GM12878 (cell line): ENCODE results near the gene LSAMP. TPM values are rescaled to one million over a fixed set of nuclear protein-coding genes. Genes with fewer than 3 reads are reported as not detected.

Experiments used
- ATAC-seq: fragments of 200-7000 bp; cut with Tn5 transposase; 3 replicates; pipeline ENCODE4 v1.9.1; 2020; ENCODE audit warnings: mild to moderate bottlenecking, moderate library complexity
- BruUV-seq: library from RNA; stranded (reverse); fragments of 400-500 nt; replicated peaks from 2 replicates; lab custom pipeline; 2021; lab: Mats Ljungman, UMichigan
- CTCF ChIA-PET: fragments of 300-600 bp; sonication (Branson Sonifier 250); formaldehyde crosslinking; extraction: SDS; loops from one replicate; lab custom pipeline; 2021; ENCODE audit warnings: inconsistent platforms; lab: Yijun Ruan, JAX
- POLR2A ChIA-PET: fragments of 350-600 bp; formaldehyde crosslinking; extraction: SDS; loops from one replicate; lab custom pipeline; 2021; ENCODE audit warnings: inconsistent platforms; lab: Charles Lee
- RAD21 ChIA-PET: fragments of 300-600 bp; sonication (Branson Sonifier 250); formaldehyde crosslinking; loops from one replicate; lab custom pipeline; 2023; ENCODE audit warnings: antibody characterized with exemption; ENCODE audit not compliant: unreplicated experiment; lab: Charles Lee
- SMC1A ChIA-PET: fragments of 300-600 bp; sonication (Branson Sonifier 250); formaldehyde crosslinking; loops from one replicate; lab custom pipeline; 2023; ENCODE audit not compliant: unreplicated experiment, uncharacterized antibody; lab: Charles Lee
- DNase-seq: peaks from one replicate; pipeline ENCODE4 v3.0.0-alpha.2; 2011; ENCODE audit warnings: low read depth, low spot score
- FAIRE-seq: peaks from 3 replicates; lab custom pipeline; 2011; peaks lifted over from hg19 to GRCh38; lab: Jason Lieb, UNC
- H2AFZ ChIP-seq: 2 replicates; pipeline ENCODE4 v1.6.0; 2011; ENCODE audit warnings: low read depth, low read length, control low read depth; ENCODE audit not compliant: control insufficient read depth
- H3K27ac ChIP-seq: 2 replicates; pipeline ENCODE4 v1.5.1; 2011; ENCODE audit warnings: control low read depth; ENCODE audit not compliant: control insufficient read depth, insufficient read depth
- H3K27me3 ChIP-seq, 2 experiments: replicated peaks in 1 of 2; 2 replicates each; pipeline versions ENCODE4 v1.6.0 to v1.6.1; 2011; ENCODE audit warnings: low read length in 1 of 2; ENCODE audit not compliant: control insufficient read depth in 2 of 2, insufficient read depth in 2 of 2
- H3K36me3 ChIP-seq, 2 experiments: 2 replicates each; pipeline ENCODE4 v1.5.1; 2011; ENCODE audit warnings: low read length in 1 of 2; ENCODE audit not compliant: control insufficient read depth in 2 of 2, insufficient read depth in 2 of 2
- H3K4me1 ChIP-seq: 2 replicates; pipeline ENCODE4 v1.6.1; 2011; ENCODE audit warnings: mild to moderate bottlenecking, low read length, moderate library complexity, mixed read lengths; ENCODE audit not compliant: control insufficient read depth, insufficient read depth
- H3K4me2 ChIP-seq: 2 replicates; pipeline ENCODE4 v1.6.0; 2011; ENCODE audit warnings: control low read depth; ENCODE audit not compliant: control insufficient read depth, insufficient read depth
- H3K4me3 ChIP-seq: fragments of 200-600 bp; sonication (generic); 2 replicates; pipeline ENCODE4 v1.5.1; 2016
- H3K79me2 ChIP-seq: 2 replicates; pipeline ENCODE4 v1.6.0; 2011; ENCODE audit warnings: low read length; ENCODE audit not compliant: control insufficient read depth, insufficient read depth
- H3K9ac ChIP-seq: 2 replicates; pipeline ENCODE4 v1.8.0; 2011; ENCODE audit warnings: low read length, control low read depth, mixed read lengths; ENCODE audit not compliant: control insufficient read depth, insufficient read depth
- H3K9me3 ChIP-seq: replicated peaks from 3 replicates; pipeline ENCODE4 v1.5.1; 2011; ENCODE audit warnings: mild to moderate bottlenecking, low read length; ENCODE audit not compliant: control insufficient read depth, insufficient read depth
- H4K20me1 ChIP-seq: 2 replicates; pipeline ENCODE4 v1.6.0; 2011; ENCODE audit not compliant: control insufficient read depth, insufficient read depth
- BACH1 ChIP-seq: fragments of 450-650 bp; IDR thresholded peaks from 2 replicates; pipeline ENCODE4 v1.6.1; 2017; ENCODE audit warnings: mild to moderate bottlenecking, borderline replicate concordance
- FOXK2 ChIP-seq: fragments of 450-650 bp; IDR thresholded peaks from 2 replicates; pipeline ENCODE4 v1.6.1; 2017; ENCODE audit warnings: mild to moderate bottlenecking, moderate library complexity
- KAT2A ChIP-seq: conservative IDR thresholded peaks from 2 replicates; pipeline ENCODE4 v1.6.1; 2011; ENCODE audit warnings: low read depth, low read length; ENCODE audit not compliant: control insufficient read depth
- KDM1A ChIP-seq: fragments of 200-600 bp; sonication (generic); IDR thresholded peaks from 2 replicates; pipeline ENCODE4 v1.6.1; 2016; ENCODE audit warnings: borderline replicate concordance
- KLF5 ChIP-seq: fragments of 450-650 bp; IDR thresholded peaks from 2 replicates; pipeline ENCODE4 v1.6.1; 2014; ENCODE audit warnings: mild to moderate bottlenecking; ENCODE audit not compliant: partially characterized antibody
- MEF2A ChIP-seq: IDR thresholded peaks from 2 replicates; pipeline ENCODE4 v1.6.1; 2011; ENCODE audit warnings: low read depth, mild to moderate bottlenecking, low read length, moderate library complexity; ENCODE audit not compliant: insufficient read depth
- MTA2 ChIP-seq: fragments of 450-650 bp; IDR thresholded peaks from 2 replicates; pipeline ENCODE4 v1.6.1; 2016; ENCODE audit warnings: low read depth, mild to moderate bottlenecking, moderate library complexity
- NRF1 ChIP-seq: conservative IDR thresholded peaks from 2 replicates; pipeline ENCODE4 v1.6.1; 2011; ENCODE audit warnings: mild to moderate bottlenecking, low read depth, low read length, improper control_type of control experiment
- SIX5 ChIP-seq: IDR thresholded peaks from 2 replicates; pipeline ENCODE4 v1.6.1; 2011; ENCODE audit warnings: mild to moderate bottlenecking, low read depth, low read length, moderate library complexity; ENCODE audit not compliant: severe bottlenecking
- SUZ12 ChIP-seq: fragments of 200-600 bp; sonication (generic); IDR thresholded peaks from one replicate; pipeline ENCODE4 v1.6.1; 2018; ENCODE audit warnings: antibody characterized with exemption, mild to moderate bottlenecking; ENCODE audit not compliant: unreplicated experiment
- ZNF274 ChIP-seq: IDR thresholded peaks from one replicate; pipeline ENCODE4 v1.8.0; 2011; ENCODE audit not compliant: insufficient read length, insufficient read depth
- WGBS: methylation state at CpG from one replicate; pipeline ENCODE4 v1.1.6; 2016; ENCODE audit warnings: low lambda C conversion rate; ENCODE audit not compliant: insufficient replicate concordance, insufficient coverage; ENCODE audit errors: missing lambda C conversion rate; 5-methylcytosine and 5-hydroxymethylcytosine counted together
- in situ Hi-C: fragments of 300-500 bp; cut with MboI; formaldehyde crosslinking; loops from 9 replicates; pipeline ENCODE4 v1.14.3; 2018; ENCODE audit warnings: mixed read lengths
- intact Hi-C: fragments of 100-400 bp; cut with micrococcal nuclease; formaldehyde crosslinking; loops from one replicate; pipeline ENCODE4 v1.14.2; 2022; ENCODE audit not compliant: unreplicated experiment
- polyA plus RNA-seq, 11 experiments: library from polyadenylated mRNA; depleted of rRNA in 4 of 11; unstranded in 6 of 11; stranded (reverse) in 5 of 11; fragments of >200 nt; fragmentation: Nextera tagmentation in 4 of 11; fragmentation: Illumina TruSeq in 1 of 11; extraction: Ambion mirVana in 4 of 11; extraction: Trizol in 1 of 11; gene quantifications; 1 replicate in 1 of 11; 2 replicates in 10 of 11; pipeline versions ENCODE4 v1.2.1 to v1.2.3, GENCODE V29; 2011 to 2016; ENCODE audit warnings: inconsistent platforms in 2 of 11, missing spikeins in 2 of 11, low read depth in 1 of 11
- total RNA-seq, 4 experiments: library from RNA; depleted of rRNA in 3 of 4; stranded (reverse); fragments of >200 nt in 3 of 4; fragmentation: Illumina TruSeq in 1 of 4; extraction: Trizol in 1 of 4; gene quantifications; 2 replicates each; pipeline versions ENCODE4 v1.2.1 to v1.2.3, GENCODE V29; 2013 to 2021
- TF ChIP-seq, protein P1 (sequence below): fragments of 450-650 bp; formaldehyde crosslinking; IDR thresholded peaks from 2 replicates; pipeline ENCODE4 v1.4.0; 2020; ENCODE audit warnings: mild to moderate bottlenecking, moderate library complexity
- TF ChIP-seq, protein P2 (sequence below): IDR thresholded peaks from 2 replicates; pipeline ENCODE4 v1.6.1; 2012; ENCODE audit warnings: low read length, inconsistent platforms

Gene LSAMP
- total and polyA plus RNA-seq, 10 of the 15 experiments (the other 5 are each of a cell fraction or from before 2014, with no cell fraction given), result 2.0 to 12.7 (median 6.5) TPM

DNA sequence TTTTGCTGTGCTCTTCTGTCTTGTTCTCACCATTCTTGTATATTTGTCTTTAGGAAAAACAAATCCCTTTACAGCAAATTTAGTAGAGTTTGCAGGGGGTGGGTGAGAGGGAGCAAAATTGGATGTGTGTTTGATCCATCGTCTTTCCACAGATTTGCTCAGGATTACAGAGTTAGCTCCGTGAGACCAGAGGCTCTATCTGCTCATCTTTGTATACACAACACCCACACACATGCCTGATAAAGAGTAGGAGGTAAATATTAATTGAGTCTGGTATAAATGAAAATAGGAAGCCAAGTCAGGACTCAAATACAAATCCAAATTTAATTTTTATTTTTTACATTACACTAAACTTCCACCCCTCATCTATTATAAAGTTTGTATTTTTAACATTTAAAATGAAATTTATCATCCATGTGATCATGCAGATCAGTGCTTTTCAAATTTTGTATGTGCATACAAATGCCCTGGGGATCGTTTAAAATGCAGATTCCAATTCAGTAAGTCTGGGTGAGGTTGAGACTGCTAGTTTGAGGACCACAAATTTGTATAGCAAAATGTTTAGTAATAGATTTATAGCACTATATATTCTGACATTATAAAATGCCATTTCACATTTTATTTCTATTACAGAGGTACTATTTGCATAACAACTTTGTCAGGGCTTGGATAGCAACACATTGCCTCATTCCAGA is 326.7 kb downstream of the LSAMP start:
- ChIA-PET CTCF (interaction anchor here (0.6 kb wide), 1 partner anchor 200 kb away, joined by 3 read pairs; no protein-coding TSS in a partner anchor), POLR2A (no interaction called here)
- WGBS, result 0% methylated on average over 3 of the region's 3 CpGs

DNA sequence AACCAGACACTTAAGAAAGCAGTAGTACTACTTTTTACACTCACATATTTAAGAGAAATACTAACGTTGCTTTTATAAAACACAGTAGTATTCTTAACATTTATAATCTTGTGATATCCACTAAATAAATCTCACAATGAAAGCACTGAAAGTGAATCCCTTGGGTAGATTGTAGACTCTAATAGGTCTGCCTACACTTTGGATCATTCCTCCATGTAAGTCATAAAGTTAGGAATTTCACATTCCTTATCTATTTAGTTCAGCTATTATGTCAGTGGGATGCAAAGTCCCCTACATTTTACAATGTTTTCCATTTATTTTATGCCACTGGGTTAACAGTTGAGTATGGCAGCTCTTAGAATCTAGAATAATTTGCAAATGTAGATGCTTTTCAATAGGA is 330.7 kb downstream of the LSAMP start:
- Histone ChIP-seq H4K20me1 (no peaks in the 10 kb centered on the region), H3K27ac (no peak overlapping the region), H3K79me2 (no peaks in the 10 kb centered on the region), H2AFZ (no peak overlapping the region), H3K9me3 (no peaks in the 10 kb centered on the region), H3K36me3 (no peaks in the 10 kb centered on the region), H3K4me1 (no peaks in the 10 kb centered on the region), H3K4me3 (no peak overlapping the region), H3K27me3 (no peaks in the 10 kb centered on the region), H3K4me2 (no peak overlapping the region), H3K9ac (no peak overlapping the region)
- ATAC-seq, result no peak
- RAD21 ChIA-PET, result no interaction called here
- SMC1A ChIA-PET, result interaction anchor here (1.3 kb wide), 1 partner anchor 10 kb away, joined by 4 read pairs; no protein-coding TSS in a partner anchor
- in situ Hi-C loops, result no loop called here
- intact Hi-C loops, result no loop called here
- no peak for FAIRE-seq
- 39% methylated on average over 1 of the region's 1 CpG for WGBS
- DNase-seq, result no peak
- no TSS peak for BruUV-seq
- POLR2A ChIA-PET, result no interaction called here
- CTCF ChIA-PET, result interaction anchor here (0.7 kb wide), 1 partner anchor 291 kb away, joined by 3 read pairs; no protein-coding TSS in a partner anchor
- TF ChIP-seq MEF2A (no peak), MTA2 (no peak), SIX5 (no peak), KLF5 (no peak), BACH1 (no peak), SUZ12 (no peak), NRF1 (no peak), ZNF274 (no peak), FOXK2 (no peak), KAT2A (no peak)
- TF ChIP-seq, protein P1, sequence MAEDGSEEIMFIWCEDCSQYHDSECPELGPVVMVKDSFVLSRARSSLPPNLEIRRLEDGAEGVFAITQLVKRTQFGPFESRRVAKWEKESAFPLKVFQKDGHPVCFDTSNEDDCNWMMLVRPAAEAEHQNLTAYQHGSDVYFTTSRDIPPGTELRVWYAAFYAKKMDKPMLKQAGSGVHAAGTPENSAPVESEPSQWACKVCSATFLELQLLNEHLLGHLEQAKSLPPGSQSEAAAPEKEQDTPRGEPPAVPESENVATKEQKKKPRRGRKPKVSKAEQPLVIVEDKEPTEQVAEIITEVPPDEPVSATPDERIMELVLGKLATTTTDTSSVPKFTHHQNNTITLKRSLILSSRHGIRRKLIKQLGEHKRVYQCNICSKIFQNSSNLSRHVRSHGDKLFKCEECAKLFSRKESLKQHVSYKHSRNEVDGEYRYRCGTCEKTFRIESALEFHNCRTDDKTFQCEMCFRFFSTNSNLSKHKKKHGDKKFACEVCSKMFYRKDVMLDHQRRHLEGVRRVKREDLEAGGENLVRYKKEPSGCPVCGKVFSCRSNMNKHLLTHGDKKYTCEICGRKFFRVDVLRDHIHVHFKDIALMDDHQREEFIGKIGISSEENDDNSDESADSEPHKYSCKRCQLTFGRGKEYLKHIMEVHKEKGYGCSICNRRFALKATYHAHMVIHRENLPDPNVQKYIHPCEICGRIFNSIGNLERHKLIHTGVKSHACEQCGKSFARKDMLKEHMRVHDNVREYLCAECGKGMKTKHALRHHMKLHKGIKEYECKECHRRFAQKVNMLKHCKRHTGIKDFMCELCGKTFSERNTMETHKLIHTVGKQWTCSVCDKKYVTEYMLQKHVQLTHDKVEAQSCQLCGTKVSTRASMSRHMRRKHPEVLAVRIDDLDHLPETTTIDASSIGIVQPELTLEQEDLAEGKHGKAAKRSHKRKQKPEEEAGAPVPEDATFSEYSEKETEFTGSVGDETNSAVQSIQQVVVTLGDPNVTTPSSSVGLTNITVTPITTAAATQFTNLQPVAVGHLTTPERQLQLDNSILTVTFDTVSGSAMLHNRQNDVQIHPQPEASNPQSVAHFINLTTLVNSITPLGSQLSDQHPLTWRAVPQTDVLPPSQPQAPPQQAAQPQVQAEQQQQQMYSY (CRISPR knock-in tag), result no peak
- TF ChIP-seq, protein P2, sequence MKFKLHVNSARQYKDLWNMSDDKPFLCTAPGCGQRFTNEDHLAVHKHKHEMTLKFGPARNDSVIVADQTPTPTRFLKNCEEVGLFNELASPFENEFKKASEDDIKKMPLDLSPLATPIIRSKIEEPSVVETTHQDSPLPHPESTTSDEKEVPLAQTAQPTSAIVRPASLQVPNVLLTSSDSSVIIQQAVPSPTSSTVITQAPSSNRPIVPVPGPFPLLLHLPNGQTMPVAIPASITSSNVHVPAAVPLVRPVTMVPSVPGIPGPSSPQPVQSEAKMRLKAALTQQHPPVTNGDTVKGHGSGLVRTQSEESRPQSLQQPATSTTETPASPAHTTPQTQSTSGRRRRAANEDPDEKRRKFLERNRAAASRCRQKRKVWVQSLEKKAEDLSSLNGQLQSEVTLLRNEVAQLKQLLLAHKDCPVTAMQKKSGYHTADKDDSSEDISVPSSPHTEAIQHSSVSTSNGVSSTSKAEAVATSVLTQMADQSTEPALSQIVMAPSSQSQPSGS, result no peak

More for the DNA sequence above, 326.7 kb downstream of the LSAMP start:
- Histone ChIP-seq H3K4me3 (no peak overlapping the region), H3K27ac (no peak overlapping the region), H3K4me1 (no peaks in the 10 kb centered on the region), H2AFZ (no peak overlapping the region), H3K27me3 (no peaks in the 10 kb centered on the region), H4K20me1 (no peaks in the 10 kb centered on the region), H3K9me3 (no peaks in the 10 kb centered on the region), H3K4me2 (no peak overlapping the region), H3K9ac (no peak overlapping the region), H3K79me2 (no peaks in the 10 kb centered on the region), H3K36me3 (no peaks in the 10 kb centered on the region)
- ATAC-seq (no peak), FAIRE-seq (no peak), DNase-seq (no peak)
- ChIA-PET RAD21 (no interaction called here), SMC1A (no interaction called here)
- intact Hi-C loops (no loop called here), in situ Hi-C loops (no loop called here)
- BruUV-seq, result no TSS peak
- no peak for TF ChIP-seq KDM1A
